Thymus (tissue), 14 donors: ENCODE data around the gene VPREB1. TPM values are rescaled to one million over a fixed set of nuclear protein-coding genes. Genes with fewer than 3 reads are reported as not detected.

Source experiments
- DNase-seq, 9 donors: peaks; one replicate each; pipeline ENCODE4 v3.0.0-alpha.2; 2013; ENCODE audit warnings: low spot score in 9 of 9, low read depth in 6 of 9, missing footprints in 1 of 9
- H3K27ac ChIP-seq, 2 donors: one replicate each; pipeline ENCODE4 v1.5.1; 2013; ENCODE audit warnings: control low read depth in 1 of 2, low read depth in 1 of 2, low read length in 1 of 2, mild to moderate bottlenecking in 1 of 2, moderate library complexity in 1 of 2
- H3K27me3 ChIP-seq, 2 donors: one replicate each; pipeline ENCODE4 v1.5.1; 2013; ENCODE audit warnings: low read length in 1 of 2; ENCODE audit not compliant: control insufficient read depth in 2 of 2, insufficient read depth in 1 of 2
- H3K36me3 ChIP-seq, 2 donors: one replicate each; pipeline ENCODE4 v1.5.1; 2013; ENCODE audit warnings: low read length in 1 of 2, mild to moderate bottlenecking in 1 of 2, moderate library complexity in 1 of 2; ENCODE audit not compliant: control insufficient read depth in 2 of 2, insufficient read depth in 2 of 2
- H3K4me1 ChIP-seq, 2 donors: one replicate each; pipeline ENCODE4 v1.5.1; 2013; ENCODE audit warnings: low read length in 2 of 2; ENCODE audit not compliant: control insufficient read depth in 2 of 2, insufficient read depth in 2 of 2
- H3K4me3 ChIP-seq, 2 donors: one replicate each; pipeline ENCODE4 v1.5.1; 2013; ENCODE audit warnings: low read length in 2 of 2, control low read depth in 1 of 2, mild to moderate bottlenecking in 1 of 2
- H3K9me3 ChIP-seq, 2 donors: one replicate each; pipeline ENCODE4 v1.5.1; 2013; ENCODE audit warnings: low read length in 1 of 2, mild to moderate bottlenecking in 1 of 2; ENCODE audit not compliant: control insufficient read depth in 2 of 2, insufficient read depth in 1 of 2
- WGBS: extraction: QIAGEN DNeasy Blood & Tissue Kit; methylation state at CpG from one replicate; pipeline ENCODE4 v1.1.7; 2013; 5-methylcytosine and 5-hydroxymethylcytosine counted together
- long read RNA-seq, 10 donors: transcript quantifications; one replicate each; lab custom pipeline, GENCODE V29; 2026
- polyA plus RNA-seq: library from polyadenylated mRNA; stranded (reverse); fragments of 200-250 nt; gene quantifications from one replicate; pipeline ENCODE4 v1.2.3, GENCODE V29; 2013
- total RNA-seq: library from RNA; stranded (reverse); fragments of 120-200 nt; gene quantifications from one replicate; pipeline ENCODE4 v1.2.4, GENCODE V29; 2013
- donor health status: healthy.

VPREB1 gene
- total RNA-seq = 2.5 TPM
- 5.1 TPM for polyA plus RNA-seq
- long read RNA-seq, donor 1 = 0 reads
- long read RNA-seq, donor 2, partial matches to known transcripts = 0 of 2 reads
- long read RNA-seq, donor 2, other reads (novel, unspliced or antisense) = 0 of 2 reads
- long read RNA-seq, donor 3 = 0 reads
- long read RNA-seq, donor 4 = 0 reads
- long read RNA-seq, donor 5, partial matches to known transcripts = 0 of 1 reads
- long read RNA-seq, donor 5, other reads (novel, unspliced or antisense) = 0 of 1 reads
- long read RNA-seq, donor 6 = 0 reads
- long read RNA-seq, donor 7 = 0 reads
- long read RNA-seq, donor 8, partial matches to known transcripts = 0 of 1 reads
- long read RNA-seq, donor 8, other reads (novel, unspliced or antisense) = 0 of 1 reads
- long read RNA-seq, donor 9, partial matches to known transcripts = 0 of 1 reads
- long read RNA-seq, donor 9, other reads (novel, unspliced or antisense) = 0 of 1 reads
- long read RNA-seq, donor 10 = 0 reads

- H3K27ac ChIP-seq = no peak within 1 kb of the TSS
- no peaks in the 10 kb centered on the region for H3K27me3 ChIP-seq
- 19% methylated on average over 25 of the region's 25 CpGs for WGBS
- H3K4me1 ChIP-seq = peaks cover 63 to 67% of the 10 kb centered on the region in 2 donors
- peak in 1 of 9 donors; percentile 53 for DNase-seq
- no peak within 1 kb of the TSS for H3K4me3 ChIP-seq
- H3K9me3 ChIP-seq = no peaks in the 10 kb centered on the region
- H3K36me3 ChIP-seq = no peaks in the 10 kb centered on the region
These were observed at the start of gene VPREB1 for GRCh38 chr22:22244316-22245250. TSS of gene VPREB1 (plus strand) at chr22:22244786. CDS start at chr22:22244814, 28 bp downstream.

- WGBS = 60% methylated on average over 3 of the region's 3 CpGs
- DNase-seq = no peak
- no peaks in the 10 kb centered on the region for H3K27me3 ChIP-seq
These were observed 49.7 kb upstream of the VPREB1 start for GRCh38 chr22:22194931-22195264.

GRCh38 chr22:22195265-22196017 lies 49.1 kb upstream of the VPREB1 start:
- no peaks in the 10 kb centered on the region for H3K9me3 ChIP-seq
- H3K4me1 ChIP-seq = peaks cover 0 to 19% of the 10 kb centered on the region in 2 donors
- no peak overlapping the region for H3K27ac ChIP-seq
- no peaks in the 10 kb centered on the region for H3K36me3 ChIP-seq
- 75% methylated on average over 7 of the region's 7 CpGs for WGBS
- no peaks in the 10 kb centered on the region for H3K27me3 ChIP-seq
- DNase-seq = peak; percentile 53 to 88 (median 77)
- no peak overlapping the region for H3K4me3 ChIP-seq

More at GRCh38 chr22:22194931-22195264, 49.7 kb upstream of the VPREB1 start:
- Histone ChIP-seq H3K27ac (no peak overlapping the region), H3K9me3 (no peaks in the 10 kb centered on the region), H3K36me3 (no peaks in the 10 kb centered on the region), H3K4me3 (no peak overlapping the region), H3K4me1 (peaks cover 0 to 16% of the 10 kb centered on the region in 2 donors)

GRCh38 chr22:22196018-22196533 lies 48.5 kb upstream of the VPREB1 start:
- H3K4me3 ChIP-seq = no peak overlapping the region
- H3K27ac ChIP-seq = no peak overlapping the region
- no peaks in the 10 kb centered on the region for H3K9me3 ChIP-seq
- H3K4me1 ChIP-seq = peaks cover 4 to 26% of the 10 kb centered on the region in 2 donors
- no peaks in the 10 kb centered on the region for H3K36me3 ChIP-seq
- no peaks in the 10 kb centered on the region for H3K27me3 ChIP-seq
- no peak for DNase-seq
- WGBS = 86% methylated on average over 11 of the region's 11 CpGs

GRCh38 chr22:22196833-22197477 lies 47.6 kb upstream of the VPREB1 start:
- 90% methylated on average over 5 of the region's 5 CpGs for WGBS
- peaks cover 9 to 35% of the 10 kb centered on the region in 2 donors for H3K4me1 ChIP-seq
- no peak overlapping the region for H3K4me3 ChIP-seq
- DNase-seq = no peak
- no peaks in the 10 kb centered on the region for H3K36me3 ChIP-seq
- H3K9me3 ChIP-seq = no peaks in the 10 kb centered on the region
- H3K27me3 ChIP-seq = no peaks in the 10 kb centered on the region
- H3K27ac ChIP-seq = no peak overlapping the region

GRCh38 chr22:22197993-22198402 lies 46.6 kb upstream of the VPREB1 start:
- Histone ChIP-seq H3K36me3 (no peaks in the 10 kb centered on the region), H3K4me1 (peaks cover 9 to 35% of the 10 kb centered on the region in 2 donors), H3K9me3 (no peaks in the 10 kb centered on the region), H3K4me3 (no peak overlapping the region), H3K27ac (no peak overlapping the region), H3K27me3 (no peaks in the 10 kb centered on the region)
- peak in 1 of 9 donors; percentile 37 for DNase-seq
- 69% methylated on average over 4 of the region's 4 CpGs for WGBS

- Histone ChIP-seq H3K27ac (no peak overlapping the region), H3K27me3 (no peaks in the 10 kb centered on the region), H3K4me1 (peaks cover 9 to 35% of the 10 kb centered on the region in 2 donors), H3K9me3 (no peaks in the 10 kb centered on the region), H3K36me3 (no peaks in the 10 kb centered on the region), H3K4me3 (no peak overlapping the region)
- no peak for DNase-seq
- WGBS = 96% methylated on average over 4 of the region's 4 CpGs
These were observed 45.8 kb upstream of the VPREB1 start for GRCh38 chr22:22198751-22199150.

GRCh38 chr22:22199634-22200033 lies 45.0 kb upstream of the VPREB1 start:
- H3K9me3 ChIP-seq = no peaks in the 10 kb centered on the region
- DNase-seq = no peak
- no peak overlapping the region for H3K27ac ChIP-seq
- WGBS = 99% methylated on average over 2 of the region's 2 CpGs
- no peaks in the 10 kb centered on the region for H3K27me3 ChIP-seq
- peaks cover 9 to 35% of the 10 kb centered on the region in 2 donors for H3K4me1 ChIP-seq
- H3K4me3 ChIP-seq = no peak overlapping the region
- no peaks in the 10 kb centered on the region for H3K36me3 ChIP-seq
